HFFc6 (cell line): ENCODE data around the gene FBXW11. TPM values are rescaled to one million over a fixed set of nuclear protein-coding genes. Genes with fewer than 3 reads are reported as not detected.

ENCODE experiments used
- DNase-seq: peaks from one replicate; pipeline ENCODE4 v3.0.0-alpha.2; 2018
- H3K27ac Mint-ChIP-seq: 2 replicates; pipeline ENCODE4 v1.8.0; 2020; ENCODE audit warnings: mild to moderate bottlenecking, mixed read lengths
- H3K27me3 Mint-ChIP-seq: 2 replicates; pipeline ENCODE4 v1.8.0; 2021; ENCODE audit warnings: mild to moderate bottlenecking, moderate library complexity, mixed read lengths; ENCODE audit not compliant: insufficient read depth
- H3K36me3 Mint-ChIP-seq: 2 replicates; pipeline ENCODE4 v1.8.0; 2021; ENCODE audit warnings: low read depth, mixed read lengths
- H3K4me1 Mint-ChIP-seq: 2 replicates; pipeline ENCODE4 v1.8.0; 2020; ENCODE audit warnings: low read depth, mixed read lengths
- H3K4me3 Mint-ChIP-seq: 2 replicates; pipeline ENCODE4 v1.8.0; 2020; ENCODE audit warnings: mild to moderate bottlenecking, moderate library complexity, mixed read lengths
- H3K9me3 Mint-ChIP-seq: 2 replicates; pipeline ENCODE4 v1.8.0; 2020; ENCODE audit warnings: mild to moderate bottlenecking, mixed read lengths
- CTCF ChIP-seq: fragments of 200-600 bp; sonication (generic); IDR thresholded peaks from 2 replicates; pipeline ENCODE4 v1.5.0; 2021; ENCODE audit warnings: antibody characterized with exemption, mild to moderate bottlenecking
- total RNA-seq, 6 experiments: library from RNA; stranded (reverse); fragmentation: NEBNext Ultra II Directional; extraction: Animal tissue kit (Norgen Biotek cat#: 25700); gene quantifications; 2 replicates in 1 of 6; 3 replicates in 5 of 6; pipeline ENCODE4 v1.2.3, GENCODE V29; 2021

FBXW11 gene
- total RNA-seq, 6 experiments from 2014 or later = 54.5 to 60.5 (median 58.5) TPM

GRCh38 chr5:171825051-171825450 is 181.4 kb downstream of the FBXW11 start:
- TF ChIP-seq CTCF = no peak
- Mint-ChIP-seq H3K27me3 (peaks cover 2% of the 10 kb centered on the region), H3K27ac (no peak overlapping the region), H3K9me3 (peaks cover 7% of the 10 kb centered on the region; the same call in 1 of the 2 replicates), H3K4me1 (no peaks in the 10 kb centered on the region), H3K36me3 (no peaks in the 10 kb centered on the region), H3K4me3 (no peak overlapping the region)
- peak; percentile 3 for DNase-seq

- TF ChIP-seq CTCF = no peak
- no peaks in the 10 kb centered on the region for H3K36me3 Mint-ChIP-seq
- H3K9me3 Mint-ChIP-seq = peaks cover 4% of the 10 kb centered on the region; the same call in 1 of the 2 replicates
- no peaks in the 10 kb centered on the region for H3K4me1 Mint-ChIP-seq
- DNase-seq = no peak
- H3K27ac Mint-ChIP-seq = no peak overlapping the region
- no peak overlapping the region for H3K4me3 Mint-ChIP-seq
- H3K27me3 Mint-ChIP-seq = peaks cover 11% of the 10 kb centered on the region
Observed at GRCh38 chr5:171823269-171823668, 183.2 kb downstream of the FBXW11 start.

GRCh38 chr5:171821286-171821685 is 185.2 kb downstream of the FBXW11 start:
- DNase-seq = no peak
- H3K9me3 Mint-ChIP-seq = peaks cover 4% of the 10 kb centered on the region; the same call in 1 of the 2 replicates
- H3K27ac Mint-ChIP-seq = no peak overlapping the region
- H3K36me3 Mint-ChIP-seq = no peaks in the 10 kb centered on the region
- H3K27me3 Mint-ChIP-seq = peaks cover 21% of the 10 kb centered on the region
- no peaks in the 10 kb centered on the region for H3K4me1 Mint-ChIP-seq
- H3K4me3 Mint-ChIP-seq = no peak overlapping the region
- TF ChIP-seq CTCF = no peak

- no peak for TF ChIP-seq CTCF
- Mint-ChIP-seq H3K36me3 (no peaks in the 10 kb centered on the region), H3K4me1 (no peaks in the 10 kb centered on the region), H3K27ac (no peak overlapping the region), H3K27me3 (peaks cover 24% of the 10 kb centered on the region), H3K4me3 (no peak overlapping the region), H3K9me3 (peaks cover 4% of the 10 kb centered on the region; the same call in 1 of the 2 replicates)
- no peak for DNase-seq
Observed at GRCh38 chr5:171820561-171820960, 185.9 kb downstream of the FBXW11 start.

GRCh38 chr5:171816666-171817065 is 189.8 kb downstream of the FBXW11 start:
- no peaks in the 10 kb centered on the region for H3K4me1 Mint-ChIP-seq

More at GRCh38 chr5:171816666-171817065, 189.8 kb downstream of the FBXW11 start:
- Mint-ChIP-seq H3K27me3 (peaks cover 44% of the 10 kb centered on the region), H3K9me3 (peaks cover 6% of the 10 kb centered on the region; the same call in 1 of the 2 replicates), H3K36me3 (no peaks in the 10 kb centered on the region), H3K4me3 (no peak overlapping the region), H3K27ac (no peak overlapping the region)
- TF ChIP-seq CTCF = no peak
- no peak for DNase-seq
